ENCODE results near the gene JCHAIN.

Gene JCHAIN

GRCh38 chr4:70628444-70628843 lies 37.9 kb downstream of the JCHAIN start, which contains the start of gene ENAM:
TSS of gene ENAM (plus strand) at chr4:70628744. CDS start at chr4:70629501, 757 bp downstream.
- H3K4me3 ChIP-seq (ENCODE audit: low read depth, low read length) = no peak within 1 kb of the TSS
- no peak for TF ChIP-seq CTCF (IDR thresholded peaks at IDR 0.05; ENCODE audit: low read depth, low read length, missing control alignments)
- in situ Hi-C loops (cut with HindIII; ENCODE audit: low sequenced_read_pairs) = no loop called here

GRCh38 chr4:70627620-70628019 lies 38.7 kb downstream of the JCHAIN start:
- no peak overlapping the region for H3K4me3 ChIP-seq (ENCODE audit: low read depth, low read length)
- in situ Hi-C loops (cut with HindIII; ENCODE audit: low sequenced_read_pairs) = no loop called here
- no peak for DNase-seq (ENCODE audit: low read depth)
- no peak for TF ChIP-seq CTCF (IDR thresholded peaks at IDR 0.05; ENCODE audit: low read depth, low read length, missing control alignments)

More at GRCh38 chr4:70628444-70628843, 37.9 kb downstream of the JCHAIN start, which contains the start of gene ENAM:
- DNase-seq (ENCODE audit: low read depth) = no peak

- TF ChIP-seq CTCF (IDR thresholded peaks at IDR 0.05; ENCODE audit: low read depth, low read length, missing control alignments) = no peak
- DNase-seq (ENCODE audit: low read depth) = no peak
- in situ Hi-C loops (cut with HindIII; ENCODE audit: low sequenced_read_pairs) = no loop called here
- H3K4me3 ChIP-seq (ENCODE audit: low read depth, low read length) = no peak overlapping the region
Observed at GRCh38 chr4:70624226-70624793, 42.0 kb downstream of the JCHAIN start.

- in situ Hi-C loops (cut with HindIII; ENCODE audit: low sequenced_read_pairs) = no loop called here
- DNase-seq (ENCODE audit: low read depth) = no peak
- TF ChIP-seq CTCF (IDR thresholded peaks at IDR 0.05; ENCODE audit: low read depth, low read length, missing control alignments) = no peak
Observed at GRCh38 chr4:70623323-70623722, 43.0 kb downstream of the JCHAIN start.

GRCh38 chr4:70619778-70620177 lies 46.5 kb downstream of the JCHAIN start:
- H3K4me3 ChIP-seq (ENCODE audit: low read depth, low read length) = no peak overlapping the region
- in situ Hi-C loops (cut with HindIII; ENCODE audit: low sequenced_read_pairs) = no loop called here
- no peak for DNase-seq (ENCODE audit: low read depth)
- no peak for TF ChIP-seq CTCF (IDR thresholded peaks at IDR 0.05; ENCODE audit: low read depth, low read length, missing control alignments)

More at GRCh38 chr4:70623323-70623722, 43.0 kb downstream of the JCHAIN start:
- H3K4me3 ChIP-seq (ENCODE audit: low read depth, low read length) = no peak overlapping the region

GRCh38 chr4:70619288-70619687 lies 47.0 kb downstream of the JCHAIN start:
- in situ Hi-C loops (cut with HindIII; ENCODE audit: low sequenced_read_pairs) = no loop called here
- no peak for DNase-seq (ENCODE audit: low read depth)
- no peak overlapping the region for H3K4me3 ChIP-seq (ENCODE audit: low read depth, low read length)
- no peak for TF ChIP-seq CTCF (IDR thresholded peaks at IDR 0.05; ENCODE audit: low read depth, low read length, missing control alignments)

All from astrocyte of the cerebellum (primary cell).